Activated T-helper 17 cell treated with anti-CD3 and anti-CD28 coated beads, Interleukin-2, amount 50 U/mL, for 72 hours (primary cell): ENCODE measurements around the gene MLANA. TPM values are rescaled to one million over a fixed set of nuclear protein-coding genes. Genes with fewer than 3 reads are reported as not detected.
A peak's percentile ranks its signal among the peaks of the same experiment; 100 is the strongest.

ENCODE experiments used
- ATAC-seq: fragments of 150-1000 bp; cut with Tn5 transposase; replicated peaks from 2 replicates; pipeline ENCODE4 v1.10.0; 2021; ENCODE audit warnings: mild to moderate bottlenecking, moderate library complexity
- H3K27ac Mint-ChIP-seq: one replicate; pipeline ENCODE4 v1.8.0; 2022; ENCODE audit warnings: mixed read lengths
- H3K27me3 Mint-ChIP-seq: one replicate; pipeline ENCODE4 v1.8.0; 2022; ENCODE audit warnings: mixed read lengths
- H3K36me3 Mint-ChIP-seq: one replicate; pipeline ENCODE4 v1.8.0; 2022; ENCODE audit warnings: low read depth, mild to moderate bottlenecking, mixed read lengths
- H3K4me1 Mint-ChIP-seq: one replicate; pipeline ENCODE4 v1.8.0; 2022; ENCODE audit warnings: mixed read lengths
- H3K4me3 Mint-ChIP-seq: one replicate; pipeline ENCODE4 v1.8.0; 2022; ENCODE audit warnings: mild to moderate bottlenecking, mixed read lengths
- H3K9me3 Mint-ChIP-seq: one replicate; pipeline ENCODE4 v1.8.0; 2022; ENCODE audit warnings: mixed read lengths
- total RNA-seq, 2 donors: library from RNA; stranded (reverse); gene quantifications; one replicate each; pipeline ENCODE4 v1.2.3, GENCODE V29; 2022

The MLANA gene
- total RNA-seq, 2 donors from 2014 or later = not detected

DNA sequence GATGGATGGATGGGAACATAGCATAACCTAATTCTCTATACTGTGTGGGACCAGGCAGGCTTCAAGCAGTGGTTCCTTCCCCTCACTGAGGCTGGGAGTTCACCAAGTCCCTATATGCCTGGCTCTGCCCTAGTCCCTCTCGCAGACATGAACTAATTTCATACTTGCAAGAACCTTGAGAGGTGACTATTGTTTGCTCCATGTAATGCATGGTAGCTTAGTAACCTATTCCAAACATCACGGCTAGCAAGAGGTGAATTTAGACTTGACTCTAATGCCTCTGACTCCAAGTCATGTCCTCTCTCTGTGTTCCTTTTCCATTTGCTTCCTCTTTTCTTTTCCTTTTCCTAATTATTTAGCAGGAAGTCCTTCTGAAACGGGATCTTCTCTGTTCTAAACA, 31.9 kb upstream of the MLANA start:
- H3K27ac Mint-ChIP-seq = no peak overlapping the region
- H3K4me1 Mint-ChIP-seq = peaks cover 9% of the 10 kb centered on the region
- no peaks in the 10 kb centered on the region for H3K9me3 Mint-ChIP-seq
- no peak overlapping the region for H3K4me3 Mint-ChIP-seq
- no peaks in the 10 kb centered on the region for H3K27me3 Mint-ChIP-seq
- ATAC-seq = no peak
- H3K36me3 Mint-ChIP-seq = no peaks in the 10 kb centered on the region

DNA sequence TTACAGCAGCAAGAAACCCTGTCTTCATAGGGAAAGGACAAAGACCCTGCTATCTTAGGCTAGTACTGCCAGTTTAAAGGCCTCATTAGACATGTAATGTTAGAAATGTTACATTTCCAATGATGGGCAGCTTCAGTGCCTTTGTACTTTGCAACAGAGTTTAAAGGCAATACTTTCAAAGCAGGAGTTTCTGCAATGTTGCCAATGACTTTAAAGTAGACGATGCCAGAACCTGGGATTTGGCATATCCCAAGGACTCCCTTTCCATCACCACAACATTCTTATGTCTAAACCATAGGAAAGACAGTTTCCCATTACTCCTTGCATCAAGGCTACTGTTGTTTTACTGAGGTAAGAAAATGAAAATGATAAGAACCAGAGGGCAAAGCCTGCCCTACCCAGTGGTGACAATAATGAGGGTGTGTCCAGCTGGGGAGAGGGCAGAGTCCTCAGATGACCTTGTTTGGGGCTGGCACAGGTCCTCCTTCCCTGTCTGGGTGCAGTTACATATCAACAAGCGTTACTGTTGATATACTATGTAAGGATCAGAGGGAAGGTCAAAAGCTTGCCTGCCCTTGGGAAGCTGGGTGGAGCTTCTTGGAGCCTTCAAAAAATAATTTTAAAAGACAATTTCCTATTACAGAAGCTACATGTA, 27.5 kb upstream of the MLANA start:
- Mint-ChIP-seq H3K9me3 (no peaks in the 10 kb centered on the region), H3K4me1 (no peaks in the 10 kb centered on the region), H3K4me3 (no peak overlapping the region), H3K27ac (no peak overlapping the region), H3K27me3 (no peaks in the 10 kb centered on the region), H3K36me3 (no peaks in the 10 kb centered on the region)
- ATAC-seq = no peak

DNA sequence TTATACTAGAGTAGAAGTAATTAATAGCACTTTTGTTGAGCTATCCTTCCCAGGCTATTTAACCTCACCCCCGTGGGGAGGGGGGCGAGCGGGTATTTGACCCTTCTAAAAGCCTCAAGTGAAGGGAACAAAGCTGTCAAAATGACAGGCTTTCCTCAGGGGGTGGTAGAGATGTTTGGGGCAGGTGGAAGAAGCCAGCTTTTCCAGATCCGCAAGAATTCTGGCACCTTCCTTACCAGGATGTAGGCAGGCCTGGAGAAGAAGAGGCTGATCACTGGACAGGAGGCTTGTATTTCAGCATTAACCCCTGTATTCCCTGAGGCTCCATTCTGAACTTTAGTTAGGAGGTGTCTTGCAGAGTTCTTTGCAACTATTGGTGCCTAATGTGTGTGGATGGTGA, 26.2 kb upstream of the MLANA start:
- no peaks in the 10 kb centered on the region for H3K4me1 Mint-ChIP-seq
- no peaks in the 10 kb centered on the region for H3K27me3 Mint-ChIP-seq
- H3K9me3 Mint-ChIP-seq = no peaks in the 10 kb centered on the region
- no peaks in the 10 kb centered on the region for H3K36me3 Mint-ChIP-seq
- no peak for ATAC-seq
- H3K4me3 Mint-ChIP-seq = no peak overlapping the region
- H3K27ac Mint-ChIP-seq = no peak overlapping the region

DNA sequence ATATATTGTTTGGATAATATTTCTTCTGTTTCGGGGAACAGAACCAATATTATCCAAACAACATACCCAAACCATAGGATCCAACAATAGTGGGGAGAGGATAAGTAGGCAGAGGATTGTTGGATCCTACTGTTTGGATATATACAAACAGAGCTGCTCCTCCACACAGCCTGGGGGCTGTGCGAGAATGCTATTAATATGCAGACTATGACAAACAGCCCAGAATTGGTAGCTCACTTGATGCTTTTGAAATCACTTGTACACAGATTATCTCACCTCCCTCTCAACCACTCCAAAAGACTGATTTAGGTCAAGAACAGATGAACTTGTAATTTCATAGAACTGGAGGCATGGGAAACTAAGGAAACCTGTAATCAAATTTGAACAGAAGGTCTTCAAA, 24.4 kb upstream of the MLANA start:
- H3K4me3 Mint-ChIP-seq = no peak overlapping the region
- ATAC-seq = no peak

DNA sequence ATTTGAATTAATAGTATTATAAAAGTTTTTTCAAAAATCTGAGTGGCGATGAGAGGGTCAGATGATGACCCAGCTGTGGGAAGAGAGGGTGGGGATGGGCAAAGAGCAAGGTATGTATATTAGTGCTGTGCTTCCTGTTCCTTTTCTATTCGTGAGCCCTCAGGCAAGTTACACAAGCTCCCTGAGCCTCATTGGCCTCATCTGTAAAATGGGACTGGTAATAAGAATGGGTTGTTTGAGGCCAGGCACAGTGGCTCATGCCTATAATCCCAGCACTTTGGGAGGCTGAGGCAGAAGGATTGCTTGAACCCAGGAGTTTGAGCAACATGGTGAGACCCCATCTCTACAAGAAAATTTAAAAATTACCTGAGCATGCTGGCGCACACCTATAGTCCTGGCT, 24.0 kb upstream of the MLANA start:
- Mint-ChIP-seq H3K4me1 (no peaks in the 10 kb centered on the region), H3K4me3 (no peak overlapping the region), H3K27me3 (no peaks in the 10 kb centered on the region), H3K27ac (no peak overlapping the region), H3K36me3 (no peaks in the 10 kb centered on the region), H3K9me3 (no peaks in the 10 kb centered on the region)
- ATAC-seq = no peak

More for the DNA sequence above, 24.4 kb upstream of the MLANA start:
- Mint-ChIP-seq H3K4me1 (no peaks in the 10 kb centered on the region), H3K9me3 (no peaks in the 10 kb centered on the region), H3K36me3 (no peaks in the 10 kb centered on the region), H3K27ac (no peak overlapping the region), H3K27me3 (no peaks in the 10 kb centered on the region)

DNA sequence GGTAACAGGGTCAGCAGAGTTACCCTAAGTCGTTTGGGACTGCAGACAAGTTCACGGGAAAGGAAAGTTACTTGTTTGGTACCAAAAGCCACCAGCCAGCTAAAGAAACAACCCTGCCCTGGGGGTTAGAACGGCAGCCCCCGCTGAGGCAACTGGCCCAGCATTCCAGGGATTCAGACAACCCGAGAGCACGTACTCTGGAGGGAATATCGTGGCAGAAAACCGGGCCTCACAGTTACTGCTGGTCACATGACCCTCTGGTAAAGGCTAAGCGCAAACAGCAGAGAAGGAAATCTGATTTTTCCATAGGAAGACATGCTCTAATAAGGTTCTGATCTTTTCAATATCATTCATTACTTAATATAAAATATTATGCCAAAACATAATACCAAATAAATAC, 22.5 kb upstream of the MLANA start:
- Mint-ChIP-seq H3K4me1 (no peaks in the 10 kb centered on the region), H3K4me3 (no peak overlapping the region), H3K36me3 (no peaks in the 10 kb centered on the region), H3K27me3 (no peaks in the 10 kb centered on the region), H3K27ac (no peak overlapping the region), H3K9me3 (no peaks in the 10 kb centered on the region)
- no peak for ATAC-seq

DNA sequence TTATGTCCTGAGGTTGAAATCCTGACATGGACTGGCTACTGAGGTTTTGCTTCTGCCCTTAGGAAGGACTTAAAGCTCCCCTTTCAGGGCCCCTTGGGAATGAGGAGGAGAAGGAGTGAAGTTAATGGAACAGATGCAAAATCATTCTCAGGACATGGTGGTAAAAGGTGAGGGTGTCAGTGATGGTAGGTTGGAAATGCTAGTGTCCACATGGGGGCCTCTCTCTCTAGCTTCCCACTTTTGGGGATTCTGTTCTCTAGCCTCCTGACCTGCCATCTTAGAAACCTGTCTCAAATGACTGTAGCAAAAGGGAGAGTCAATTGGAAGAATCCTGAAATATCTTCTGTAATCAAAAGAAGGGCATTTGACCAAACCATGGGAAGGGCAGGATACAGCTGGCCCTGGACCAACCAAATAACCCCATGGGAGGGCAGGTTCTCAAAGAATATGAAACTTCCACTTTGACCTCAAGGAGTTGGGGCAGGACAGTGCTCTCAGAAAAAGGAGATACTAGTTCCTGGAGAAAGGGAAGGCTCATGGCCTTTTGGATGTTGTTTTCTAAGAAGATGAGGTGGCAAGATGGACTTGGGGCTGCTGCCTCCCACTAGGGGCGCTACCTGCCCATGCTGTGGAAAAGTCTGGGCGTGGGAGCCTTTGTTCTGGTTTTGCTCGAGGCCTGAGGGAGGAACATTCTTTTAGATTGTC, 21.2 kb upstream of the MLANA start:
- peak overlapping the region; percentile 74 for H3K27ac Mint-ChIP-seq
- no peaks in the 10 kb centered on the region for H3K27me3 Mint-ChIP-seq
- no peaks in the 10 kb centered on the region for H3K9me3 Mint-ChIP-seq
- peak; percentile 62 for ATAC-seq
- H3K36me3 Mint-ChIP-seq = no peaks in the 10 kb centered on the region
- H3K4me3 Mint-ChIP-seq = no peak overlapping the region
- H3K4me1 Mint-ChIP-seq = no peaks in the 10 kb centered on the region

DNA sequence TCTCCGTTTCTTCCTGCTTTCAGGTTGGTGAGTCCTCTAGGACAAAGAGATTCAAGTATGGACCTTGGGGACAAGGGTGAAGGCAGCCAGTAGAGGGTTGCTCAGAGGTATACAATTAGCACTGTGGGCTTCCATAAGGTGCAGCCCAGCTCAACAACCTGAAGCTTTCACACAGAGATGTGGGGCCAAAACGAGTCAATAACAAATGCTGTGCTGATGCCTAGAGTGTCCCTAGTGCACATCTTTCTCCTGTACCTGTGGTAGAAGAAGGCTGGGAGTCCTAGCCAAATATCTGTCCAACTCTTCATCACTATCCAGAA, 20.7 kb upstream of the MLANA start:
- Mint-ChIP-seq H3K27me3 (no peaks in the 10 kb centered on the region), H3K4me1 (no peaks in the 10 kb centered on the region), H3K9me3 (no peaks in the 10 kb centered on the region), H3K36me3 (no peaks in the 10 kb centered on the region), H3K27ac (no peak overlapping the region), H3K4me3 (no peak overlapping the region)
- no peak for ATAC-seq

DNA sequence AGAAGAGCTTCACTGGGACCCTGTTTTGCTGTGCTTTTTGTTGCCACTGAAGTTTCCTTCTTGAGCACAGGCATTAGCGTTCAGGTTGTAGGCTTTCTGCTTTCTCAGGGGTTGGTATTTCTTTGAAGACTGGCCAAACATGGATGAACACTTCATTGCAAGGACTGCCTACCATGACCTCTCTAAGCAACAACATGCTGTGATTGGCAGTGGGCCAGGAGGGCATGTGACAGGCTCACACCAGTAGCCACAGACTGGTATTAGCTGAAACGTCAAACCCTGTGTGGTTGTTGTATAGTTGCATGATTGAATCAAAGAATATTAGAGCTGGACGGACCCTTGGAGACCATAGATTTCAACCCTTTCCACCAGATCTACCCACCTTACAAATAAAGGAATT, 20.0 kb upstream of the MLANA start:
- no peak overlapping the region for H3K27ac Mint-ChIP-seq
- no peaks in the 10 kb centered on the region for H3K9me3 Mint-ChIP-seq
- no peaks in the 10 kb centered on the region for H3K4me1 Mint-ChIP-seq
- no peaks in the 10 kb centered on the region for H3K27me3 Mint-ChIP-seq
- no peaks in the 10 kb centered on the region for H3K36me3 Mint-ChIP-seq
- no peak for ATAC-seq
- H3K4me3 Mint-ChIP-seq = no peak overlapping the region

DNA sequence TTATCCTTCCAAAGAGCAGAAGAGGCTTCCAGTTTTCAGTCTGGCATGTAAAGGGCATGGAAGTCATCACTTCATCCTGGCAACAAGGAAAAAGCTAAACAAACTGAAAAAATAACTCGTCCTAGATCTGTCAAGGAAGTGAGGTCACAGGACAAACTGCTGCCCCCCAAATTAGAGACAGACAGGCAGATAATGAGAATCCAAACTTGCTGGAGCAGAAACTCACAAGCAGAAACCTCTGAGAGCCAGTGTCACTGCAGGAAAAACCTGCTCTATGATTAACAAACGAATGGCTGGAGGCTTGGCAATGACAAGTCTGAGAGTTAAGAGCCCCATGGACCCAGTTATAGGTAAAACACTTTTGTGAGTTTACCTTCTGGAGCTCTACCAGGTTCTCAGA, 18.9 kb upstream of the MLANA start:
- no peaks in the 10 kb centered on the region for H3K9me3 Mint-ChIP-seq
- H3K27me3 Mint-ChIP-seq = no peaks in the 10 kb centered on the region
- no peak overlapping the region for H3K4me3 Mint-ChIP-seq
- H3K36me3 Mint-ChIP-seq = no peaks in the 10 kb centered on the region
- ATAC-seq = no peak
- H3K27ac Mint-ChIP-seq = no peak overlapping the region
- no peaks in the 10 kb centered on the region for H3K4me1 Mint-ChIP-seq

DNA sequence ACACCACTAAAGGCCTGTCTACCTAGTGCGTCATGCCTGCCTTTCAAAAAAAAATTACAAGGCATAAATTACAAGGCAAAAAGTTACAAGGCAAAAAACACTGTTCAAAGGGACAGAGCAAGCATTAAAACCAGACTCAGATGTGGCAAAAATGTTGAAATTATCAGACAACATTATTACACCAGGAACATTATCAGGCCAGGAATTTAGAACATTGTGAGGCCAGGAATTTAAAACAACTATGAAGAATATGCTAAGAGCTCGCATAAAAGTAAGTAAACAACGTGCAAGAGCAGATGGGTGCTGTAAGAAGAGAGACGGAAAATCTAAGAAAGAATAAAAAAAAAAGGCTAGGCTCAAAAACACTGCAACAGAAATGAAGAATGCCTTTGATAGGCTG, 18.2 kb upstream of the MLANA start:
- Mint-ChIP-seq H3K4me1 (no peaks in the 10 kb centered on the region), H3K27me3 (no peaks in the 10 kb centered on the region), H3K9me3 (no peaks in the 10 kb centered on the region), H3K4me3 (no peak overlapping the region), H3K36me3 (no peaks in the 10 kb centered on the region), H3K27ac (no peak overlapping the region)
- ATAC-seq = no peak

DNA sequence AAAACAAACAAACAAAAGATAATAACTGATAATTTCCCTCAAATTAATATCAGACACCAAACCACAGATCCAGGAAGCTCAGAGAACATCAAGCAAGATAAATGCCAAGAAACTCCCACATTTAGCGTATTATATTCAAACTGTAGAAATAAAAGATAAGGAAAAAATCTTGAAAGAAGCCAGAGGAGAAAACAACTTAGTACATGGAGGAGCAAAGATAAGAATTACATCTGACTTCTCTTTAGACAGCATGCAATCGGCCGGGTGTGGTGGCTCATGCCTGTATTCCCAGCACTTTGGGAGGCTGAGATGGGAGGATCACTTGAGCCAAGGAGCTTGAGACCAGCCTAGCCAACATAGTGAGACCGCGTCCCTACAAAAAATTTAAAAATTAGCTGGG, 17.2 kb upstream of the MLANA start:
- Mint-ChIP-seq H3K27ac (no peak overlapping the region), H3K36me3 (no peaks in the 10 kb centered on the region), H3K27me3 (no peaks in the 10 kb centered on the region), H3K4me1 (no peaks in the 10 kb centered on the region), H3K9me3 (no peaks in the 10 kb centered on the region), H3K4me3 (no peak overlapping the region)
- ATAC-seq = no peak

DNA sequence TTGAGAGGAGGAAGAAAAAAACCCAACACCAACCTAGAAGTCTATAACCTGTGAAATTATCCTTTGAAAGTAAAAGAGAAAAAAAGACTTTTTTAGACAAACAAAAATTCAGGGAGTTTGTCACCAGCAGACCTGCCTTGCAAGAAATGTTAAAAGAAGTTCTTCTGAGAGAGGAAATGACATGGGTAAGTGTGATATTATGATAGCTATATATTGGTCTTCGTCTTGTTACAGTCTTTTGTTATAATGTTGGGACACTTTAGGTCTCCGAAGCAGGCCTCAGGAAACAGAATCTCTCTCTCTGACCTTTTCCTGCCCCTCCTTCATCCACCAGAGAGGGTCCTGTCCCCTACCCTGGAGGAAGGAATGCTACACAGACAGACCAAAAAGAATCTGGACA, 16.6 kb upstream of the MLANA start:
- H3K9me3 Mint-ChIP-seq = no peaks in the 10 kb centered on the region
- no peak for ATAC-seq
- H3K4me1 Mint-ChIP-seq = no peaks in the 10 kb centered on the region
- H3K27me3 Mint-ChIP-seq = no peaks in the 10 kb centered on the region
- H3K4me3 Mint-ChIP-seq = no peak overlapping the region
- H3K27ac Mint-ChIP-seq = peak overlapping the region; percentile 34
- no peaks in the 10 kb centered on the region for H3K36me3 Mint-ChIP-seq

DNA sequence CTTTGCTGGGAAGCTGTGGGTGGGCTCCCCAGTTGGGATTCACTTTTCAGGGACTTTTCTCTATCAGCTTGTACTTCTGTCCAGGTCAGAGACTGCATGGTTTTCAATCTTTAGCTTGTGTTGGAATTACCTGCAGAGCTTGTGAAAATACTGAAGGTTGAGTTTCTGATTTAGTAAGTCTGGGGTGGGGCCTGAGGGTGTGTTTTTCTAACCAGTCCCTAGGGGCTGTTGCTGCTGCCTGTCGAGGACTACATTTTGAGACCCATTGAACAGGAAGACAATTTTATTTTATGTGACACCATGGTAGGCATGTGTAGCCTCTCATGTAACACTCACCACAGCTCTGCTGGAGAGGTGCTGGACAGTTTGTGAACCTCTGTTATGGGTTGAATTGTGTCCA, 14.7 kb upstream of the MLANA start:
- Mint-ChIP-seq H3K27ac (no peak overlapping the region), H3K4me3 (no peak overlapping the region), H3K36me3 (no peaks in the 10 kb centered on the region), H3K9me3 (no peaks in the 10 kb centered on the region), H3K27me3 (no peaks in the 10 kb centered on the region), H3K4me1 (no peaks in the 10 kb centered on the region)
- ATAC-seq = no peak

DNA sequence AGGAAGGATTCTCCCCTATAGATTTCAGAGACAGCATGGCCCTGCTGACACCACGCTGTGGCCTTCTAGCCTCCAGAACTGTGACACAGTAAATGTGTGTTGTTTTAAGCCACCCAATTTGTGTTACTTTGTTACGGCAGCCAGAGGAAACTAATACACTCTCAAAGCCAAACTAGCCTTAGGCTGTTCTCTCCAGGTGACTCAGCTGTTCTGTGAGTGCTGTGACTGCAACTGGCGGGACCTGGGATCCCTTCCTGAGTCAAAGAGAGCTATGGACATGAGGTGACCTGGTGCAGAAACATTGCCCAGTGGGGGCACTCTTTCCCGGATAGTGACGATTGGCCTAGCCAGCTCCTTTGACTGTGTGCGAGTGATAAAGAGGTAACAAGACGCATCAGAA, 14.0 kb upstream of the MLANA start:
- no peaks in the 10 kb centered on the region for H3K9me3 Mint-ChIP-seq
- no peaks in the 10 kb centered on the region for H3K36me3 Mint-ChIP-seq
- H3K27ac Mint-ChIP-seq = no peak overlapping the region
- H3K27me3 Mint-ChIP-seq = no peaks in the 10 kb centered on the region
- H3K4me3 Mint-ChIP-seq = no peak overlapping the region
- H3K4me1 Mint-ChIP-seq = no peaks in the 10 kb centered on the region
- no peak for ATAC-seq
